T-helper 1 cell treated with Interleukin-12 subunit alpha and Interleukin-12 subunit beta and Interleukin-4 antibody, amounts not matched to agents 30 ng/mL and 1 ng/mL, for 36 hours (primary cell): ENCODE data around the gene TBL3. TPM values are rescaled to one million over a fixed set of nuclear protein-coding genes. Genes with fewer than 3 reads are reported as not detected.

ENCODE experiments used
- intact Hi-C: fragments of 100-400 bp; cut with micrococcal nuclease; formaldehyde crosslinking; loops from one replicate; pipeline ENCODE4 v1.15.1; 2024
- total RNA-seq: library from RNA; stranded (reverse); gene quantifications from 2 replicates; pipeline ENCODE4 v1.2.3, GENCODE V29; 2022

Gene TBL3
- total RNA-seq, 1 donor from 2014 or later: 36.2 TPM

GRCh38 chr16:1980770-1981087 lies 8.9 kb downstream of the TBL3 start:
- intact Hi-C loops: no loop called here

GRCh38 chr16:1981398-1981836 lies 9.6 kb downstream of the TBL3 start, which contains the start of gene NOXO1:
Gene NOXO1, minus strand, starts transcription at chr16:1981469. Its CDS starts 290 bp downstream, at chr16:1981179.
- intact Hi-C loops: no loop called here

- intact Hi-C loops: no loop called here
Measured at GRCh38 chr16:1982013-1982433, 10.2 kb downstream of the TBL3 start.

GRCh38 chr16:1982991-1983543 lies 11.2 kb downstream of the TBL3 start:
- intact Hi-C loops: no loop called here

- intact Hi-C loops: loop anchor here (1.0 to 2.0 kb wide), 3 partner anchors 9 to 25 kb away; partner anchors contain the start of genes TBL3 and ZNF598
Measured at GRCh38 chr16:1983544-1984346, 11.9 kb downstream of the TBL3 start, which contains the start of gene GFER. Gene GFER, plus strand, starts transcription at chr16:1984193. Its CDS starts 26 bp downstream, at chr16:1984219.

GRCh38 chr16:1984347-1985225 lies 12.7 kb downstream of the TBL3 start:
- intact Hi-C loops: loop anchor here (1.0 to 2.0 kb wide), 3 partner anchors 8 to 24 kb away; partner anchors contain the start of genes TBL3 and ZNF598

- intact Hi-C loops: loop anchor here (2.0 kb wide), 1 partner anchor 23 kb away; the partner anchor contains the start of gene ZNF598
Measured at GRCh38 chr16:1985466-1986150, 13.8 kb downstream of the TBL3 start.

GRCh38 chr16:1987198-1987597 lies 15.3 kb downstream of the TBL3 start:
- intact Hi-C loops: no loop called here

- intact Hi-C loops: loop anchor here (5.0 to 10.0 kb wide), 2 partner anchors 233 to 545 kb away; partner anchors contain the start of genes CEMP1, E4F1 and PDPK1
Measured at GRCh38 chr16:1989209-1990100, 17.6 kb downstream of the TBL3 start, which contains the start of gene SYNGR3. Gene SYNGR3, plus strand, starts transcription at chr16:1989970. Its CDS starts 133 bp downstream, at chr16:1990103.

GRCh38 chr16:1990101-1990350 lies 18.2 kb downstream of the TBL3 start:
- intact Hi-C loops: loop anchor here (5.0 to 10.0 kb wide), 2 partner anchors 232 to 545 kb away; partner anchors contain the start of genes CEMP1, E4F1 and PDPK1

GRCh38 chr16:1990351-1991134 lies 18.7 kb downstream of the TBL3 start:
- intact Hi-C loops: loop anchor here (1.0 to 10.0 kb wide), 3 partner anchors 47 to 544 kb away; partner anchors contain the start of genes CEMP1, E4F1, MSRB1 and PDPK1

- intact Hi-C loops: loop anchor here (1.0 to 10.0 kb wide), 3 partner anchors 48 to 544 kb away; partner anchors contain the start of genes CEMP1, E4F1, MSRB1 and PDPK1
Measured at GRCh38 chr16:1991135-1991551, 19.3 kb downstream of the TBL3 start.

GRCh38 chr16:1991588-1991947 lies 19.7 kb downstream of the TBL3 start:
- intact Hi-C loops: loop anchor here (1.0 to 10.0 kb wide), 3 partner anchors 48 to 543 kb away; partner anchors contain the start of genes CEMP1, E4F1, MSRB1 and PDPK1

- intact Hi-C loops: loop anchor here (1.0 to 10.0 kb wide), 8 partner anchors 8 to 543 kb away; partner anchors contain the start of genes CEMP1, E4F1, GFER and MLST8
Measured at GRCh38 chr16:1991948-1992703, 20.3 kb downstream of the TBL3 start.

GRCh38 chr16:1992704-1993317 lies 21.0 kb downstream of the TBL3 start:
- intact Hi-C loops: loop anchor here (1.0 to 10.0 kb wide), 7 partner anchors 9 to 542 kb away; partner anchors contain the start of genes CEMP1, E4F1, GFER and MLST8

- intact Hi-C loops: loop anchor here (5.0 to 10.0 kb wide), 2 partner anchors 229 to 541 kb away; partner anchors contain the start of genes CEMP1, E4F1 and PDPK1
Measured at GRCh38 chr16:1993731-1994131, 21.9 kb downstream of the TBL3 start.
